Measurements from ENCODE around the gene P3H1. TPM values are rescaled to one million over a fixed set of nuclear protein-coding genes. Genes with fewer than 3 reads are reported as not detected.
"Not testable (repeated sequence)": the region's sequence is repeated elsewhere in the genome, so short reads cannot be mapped to it uniquely, and the experiment has no call there.

The P3H1 gene, protein sequence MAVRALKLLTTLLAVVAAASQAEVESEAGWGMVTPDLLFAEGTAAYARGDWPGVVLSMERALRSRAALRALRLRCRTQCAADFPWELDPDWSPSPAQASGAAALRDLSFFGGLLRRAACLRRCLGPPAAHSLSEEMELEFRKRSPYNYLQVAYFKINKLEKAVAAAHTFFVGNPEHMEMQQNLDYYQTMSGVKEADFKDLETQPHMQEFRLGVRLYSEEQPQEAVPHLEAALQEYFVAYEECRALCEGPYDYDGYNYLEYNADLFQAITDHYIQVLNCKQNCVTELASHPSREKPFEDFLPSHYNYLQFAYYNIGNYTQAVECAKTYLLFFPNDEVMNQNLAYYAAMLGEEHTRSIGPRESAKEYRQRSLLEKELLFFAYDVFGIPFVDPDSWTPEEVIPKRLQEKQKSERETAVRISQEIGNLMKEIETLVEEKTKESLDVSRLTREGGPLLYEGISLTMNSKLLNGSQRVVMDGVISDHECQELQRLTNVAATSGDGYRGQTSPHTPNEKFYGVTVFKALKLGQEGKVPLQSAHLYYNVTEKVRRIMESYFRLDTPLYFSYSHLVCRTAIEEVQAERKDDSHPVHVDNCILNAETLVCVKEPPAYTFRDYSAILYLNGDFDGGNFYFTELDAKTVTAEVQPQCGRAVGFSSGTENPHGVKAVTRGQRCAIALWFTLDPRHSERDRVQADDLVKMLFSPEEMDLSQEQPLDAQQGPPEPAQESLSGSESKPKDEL
- polyA plus RNA-seq (2011; rRNA removed) (156 and 188 TPM in 2 replicates), polyA minus RNA-seq (2011; rRNA and poly(A)+ RNA removed) (171 and 210 TPM in 2 replicates)

DNA sequence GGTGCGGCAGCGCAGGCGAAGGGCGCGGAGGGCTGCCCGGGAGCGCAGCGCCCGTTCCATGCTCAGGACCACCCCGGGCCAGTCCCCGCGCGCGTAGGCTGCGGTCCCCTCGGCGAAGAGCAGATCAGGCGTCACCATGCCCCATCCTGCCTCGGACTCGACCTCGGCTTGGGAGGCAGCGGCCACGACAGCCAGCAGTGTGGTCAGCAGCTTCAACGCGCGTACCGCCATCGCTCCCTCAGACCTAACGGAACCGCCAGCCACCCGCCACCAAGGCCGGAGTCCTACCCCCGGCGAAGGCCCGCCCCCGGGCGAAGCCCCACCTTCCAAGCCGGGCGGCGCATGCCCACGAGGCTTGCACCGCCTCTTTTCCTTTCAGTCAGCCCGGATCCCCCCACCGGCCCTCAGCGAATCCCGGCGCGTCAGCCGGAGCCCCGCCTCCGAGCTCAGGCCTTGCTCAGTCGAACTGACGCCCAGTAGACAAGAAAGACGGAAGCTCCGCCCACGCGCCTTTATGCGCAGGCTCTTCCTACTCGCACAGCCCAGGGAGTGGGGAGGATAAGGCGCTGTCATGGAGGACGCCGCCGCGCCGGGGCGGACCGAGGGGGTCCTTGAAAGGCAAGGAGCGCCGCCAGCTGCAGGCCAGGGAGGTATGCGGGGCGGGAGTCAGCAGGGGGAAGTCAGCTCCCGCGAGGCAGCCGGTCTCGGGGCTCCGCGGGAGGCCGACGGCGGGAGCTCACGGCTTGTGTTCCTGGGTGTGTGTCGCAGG is at the start of gene P3H1, which contains the start of gene C1orf50:
TSS of gene P3H1 (minus strand) at position 288 of the 769 bp plus-strand sequence. CDS start at position 231, 57 bp downstream.
TSS of gene C1orf50 (plus strand) at position 509 of the 769 bp plus-strand sequence. CDS start at position 572, 63 bp downstream.
- POLR2A ChIA-PET, result interaction anchor here (0.8 to 2.4 kb wide), 10 partner anchors 15 to 307 kb away, joined by 3 to 32 read pairs (median 4); partner anchors contain the start of genes YBX1 and ZNF691
- CTCF ChIA-PET, result interaction anchor here (0.8 to 2.1 kb wide), 13 partner anchors 10 to 593 kb away, joined by 3 to 14 read pairs (median 5); partner anchors contain the start of genes ERMAP, SVBP and YBX1
- TF ChIP-seq, protein P1, sequence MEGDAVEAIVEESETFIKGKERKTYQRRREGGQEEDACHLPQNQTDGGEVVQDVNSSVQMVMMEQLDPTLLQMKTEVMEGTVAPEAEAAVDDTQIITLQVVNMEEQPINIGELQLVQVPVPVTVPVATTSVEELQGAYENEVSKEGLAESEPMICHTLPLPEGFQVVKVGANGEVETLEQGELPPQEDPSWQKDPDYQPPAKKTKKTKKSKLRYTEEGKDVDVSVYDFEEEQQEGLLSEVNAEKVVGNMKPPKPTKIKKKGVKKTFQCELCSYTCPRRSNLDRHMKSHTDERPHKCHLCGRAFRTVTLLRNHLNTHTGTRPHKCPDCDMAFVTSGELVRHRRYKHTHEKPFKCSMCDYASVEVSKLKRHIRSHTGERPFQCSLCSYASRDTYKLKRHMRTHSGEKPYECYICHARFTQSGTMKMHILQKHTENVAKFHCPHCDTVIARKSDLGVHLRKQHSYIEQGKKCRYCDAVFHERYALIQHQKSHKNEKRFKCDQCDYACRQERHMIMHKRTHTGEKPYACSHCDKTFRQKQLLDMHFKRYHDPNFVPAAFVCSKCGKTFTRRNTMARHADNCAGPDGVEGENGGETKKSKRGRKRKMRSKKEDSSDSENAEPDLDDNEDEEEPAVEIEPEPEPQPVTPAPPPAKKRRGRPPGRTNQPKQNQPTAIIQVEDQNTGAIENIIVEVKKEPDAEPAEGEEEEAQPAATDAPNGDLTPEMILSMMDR (IDR thresholded peaks at IDR 0.05; ENCODE audit: low read depth, low read length), result no peak
- peak; percentile 97 for DNase-seq (ENCODE audit: low read depth, low spot score)
- peak within 1 kb of the TSS; percentile 87 for H3K27ac ChIP-seq (ENCODE audit: low read depth, low read length)
- no peaks in the 10 kb centered on the region for H3K27me3 ChIP-seq (ENCODE audit: control insufficient read depth, insufficient read depth, low read length)
- H3K9me3 ChIP-seq (ENCODE audit: control insufficient read depth, insufficient read depth, low read length), result peaks cover 2% of the 10 kb centered on the region; the same call in 1 of the 2 replicates
- peak within 1 kb of the TSS; percentile 95 for H3K4me3 ChIP-seq (ENCODE audit: low read depth, low read length)

DNA sequence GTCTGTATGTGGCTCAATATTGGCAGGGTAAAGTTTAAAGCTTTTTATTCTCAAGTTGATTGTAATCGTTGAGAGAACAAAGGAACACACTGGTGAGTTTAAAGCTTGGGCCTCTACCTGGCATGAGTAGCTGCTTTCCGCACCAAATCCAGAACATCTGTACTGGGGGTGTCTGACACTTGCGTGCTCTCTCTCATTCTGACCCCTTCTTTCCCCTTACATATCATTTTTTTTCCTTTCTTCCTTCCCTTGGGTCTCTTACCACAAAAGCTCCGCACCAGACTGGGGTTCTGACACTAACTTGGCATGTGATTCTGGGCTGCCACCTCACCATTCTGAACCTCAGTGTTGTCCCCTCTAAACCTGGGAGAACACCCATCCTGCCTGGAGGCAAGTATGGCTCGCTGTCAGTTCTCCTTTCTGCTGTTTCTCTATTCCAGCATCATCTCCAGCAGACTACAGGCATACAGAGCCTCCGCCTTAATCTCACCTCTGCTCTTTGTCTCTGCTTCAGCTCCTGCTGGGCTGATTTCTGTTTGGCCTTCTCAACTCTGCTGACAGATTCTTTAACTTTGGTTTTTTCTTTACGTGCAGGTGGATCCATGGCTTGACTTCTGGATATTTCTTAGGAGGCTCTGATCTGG is 49.2 kb upstream of the P3H1 start:
- ChIA-PET POLR2A (interaction anchor here (1.4 to 3.0 kb wide), 2 partner anchors 30 to 49 kb away, joined by 6 to 16 read pairs; partner anchors contain the start of genes C1orf50, P3H1 and ZNF691), CTCF (interaction anchor here (1.3 kb wide), 2 partner anchors 30 to 258 kb away, joined by 3 to 4 read pairs; partner anchors contain the start of gene ZNF691)
- no peak for DNase-seq (ENCODE audit: low read depth, low spot score)
- H3K4me3 ChIP-seq (ENCODE audit: low read depth, low read length), result peak overlapping the region; percentile 86
- no peaks in the 10 kb centered on the region for H3K27me3 ChIP-seq (ENCODE audit: control insufficient read depth, insufficient read depth, low read length)
- TF ChIP-seq, protein P1 (IDR thresholded peaks at IDR 0.05; ENCODE audit: low read depth, low read length), result no peak
- H3K9me3 ChIP-seq (ENCODE audit: control insufficient read depth, insufficient read depth, low read length), result no peaks in the 10 kb centered on the region
- peak overlapping the region; percentile 25 for H3K27ac ChIP-seq (ENCODE audit: low read depth, low read length)

DNA sequence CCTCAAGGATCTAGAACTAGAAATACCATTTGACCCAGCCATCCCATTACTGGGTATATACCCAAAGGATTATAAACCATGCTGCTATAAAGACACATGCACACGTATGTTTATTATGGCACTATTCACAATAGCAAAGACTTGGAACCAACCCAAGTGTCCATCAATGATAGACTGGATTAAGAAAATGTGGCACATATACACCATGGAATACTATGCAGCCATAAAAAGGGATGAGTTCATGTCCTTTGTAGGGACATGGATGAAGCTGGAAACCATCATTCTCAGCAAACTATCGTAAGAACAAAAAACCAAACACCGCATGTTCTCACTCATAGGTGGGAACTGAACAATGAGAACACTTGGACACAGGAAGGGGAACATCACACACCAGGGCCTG is 48.0 kb upstream of the P3H1 start:
- POLR2A ChIA-PET; H3K4me3 ChIP-seq (ENCODE audit: low read depth, low read length); DNase-seq (ENCODE audit: low read depth, low spot score); H3K27me3 ChIP-seq (ENCODE audit: control insufficient read depth, insufficient read depth, low read length); H3K9me3 ChIP-seq (ENCODE audit: control insufficient read depth, insufficient read depth, low read length); CTCF ChIA-PET; H3K27ac ChIP-seq (ENCODE audit: low read depth, low read length): not testable (repeated sequence)

DNA sequence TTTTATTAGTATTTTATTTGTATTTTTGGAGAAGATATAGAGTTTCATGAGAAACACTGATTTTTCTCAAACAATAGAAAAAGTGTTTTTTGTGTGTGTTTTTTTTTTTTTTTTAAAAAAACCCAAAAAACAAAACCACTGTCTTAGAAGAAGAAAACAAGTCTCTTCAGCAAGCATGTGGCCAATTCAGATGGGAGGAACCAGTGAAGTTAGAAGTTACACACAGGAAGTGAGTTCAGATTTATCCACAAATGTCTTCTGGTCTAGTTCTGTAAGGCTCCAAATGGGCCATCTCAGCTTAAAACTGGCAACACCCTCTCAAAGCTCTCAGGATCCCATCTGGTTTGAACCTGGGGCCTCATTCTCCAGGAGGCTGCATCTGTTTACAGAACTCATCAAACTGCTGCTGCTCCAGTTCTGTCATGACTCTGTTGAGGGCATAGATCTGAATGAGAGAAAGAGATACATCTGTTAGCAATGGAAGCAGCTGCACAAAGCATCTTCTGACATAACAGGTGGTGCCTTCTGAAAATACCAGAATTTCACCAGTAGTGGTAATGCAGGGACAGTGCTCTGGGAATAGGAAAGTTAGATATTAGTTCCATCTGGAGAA is 40.3 kb upstream of the P3H1 start:
- ChIA-PET POLR2A (interaction anchor here (1.4 kb wide), 1 partner anchor 10 kb away, joined by 3 read pairs; no protein-coding TSS in a partner anchor), CTCF (no interaction called here)
- Histone ChIP-seq H3K4me3 (ENCODE audit: low read depth, low read length) (no peak overlapping the region), H3K9me3 (ENCODE audit: control insufficient read depth, insufficient read depth, low read length) (no peaks in the 10 kb centered on the region; the same call in 1 of the 2 replicates), H3K27me3 (ENCODE audit: control insufficient read depth, insufficient read depth, low read length) (no peaks in the 10 kb centered on the region), H3K27ac (ENCODE audit: low read depth, low read length) (no peak overlapping the region)
- no peak for DNase-seq (ENCODE audit: low read depth, low spot score)
- TF ChIP-seq, protein P1 (IDR thresholded peaks at IDR 0.05; ENCODE audit: low read depth, low read length), result no peak
